NCI-H510A treated with DMSO at 0.1 percent for 48 hours (cell line): Measurements from ENCODE around the gene CAV1.
A peak's percentile ranks its signal among the peaks of the same experiment; 100 is the strongest.

Experiments
- DNase-seq: peaks from one replicate; lab custom pipeline; 2025; lab: John Stamatoyannopoulos, UW

Gene CAV1

DNA sequence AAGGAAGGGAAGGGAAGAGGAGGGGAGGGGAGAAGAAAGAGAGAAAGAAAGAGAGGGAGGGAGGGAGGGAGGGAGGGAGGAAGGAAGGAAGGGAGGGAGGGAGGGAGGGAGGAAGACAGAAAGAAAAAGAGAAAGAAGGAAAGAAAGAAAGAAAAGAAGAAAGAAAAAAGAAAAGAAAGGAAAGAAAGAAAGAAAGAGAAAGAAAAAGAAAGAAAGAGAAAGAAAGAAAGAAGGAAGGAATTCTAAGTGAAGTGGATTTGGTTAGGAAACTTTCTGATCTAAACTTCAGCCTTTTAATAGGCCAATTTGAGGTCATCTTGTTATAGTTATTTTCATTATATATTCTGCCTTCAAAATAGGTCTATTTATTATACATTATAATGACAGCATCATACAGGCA lies 21.0 kb upstream of the CAV1 start:
- DNase-seq: no peak

DNA sequence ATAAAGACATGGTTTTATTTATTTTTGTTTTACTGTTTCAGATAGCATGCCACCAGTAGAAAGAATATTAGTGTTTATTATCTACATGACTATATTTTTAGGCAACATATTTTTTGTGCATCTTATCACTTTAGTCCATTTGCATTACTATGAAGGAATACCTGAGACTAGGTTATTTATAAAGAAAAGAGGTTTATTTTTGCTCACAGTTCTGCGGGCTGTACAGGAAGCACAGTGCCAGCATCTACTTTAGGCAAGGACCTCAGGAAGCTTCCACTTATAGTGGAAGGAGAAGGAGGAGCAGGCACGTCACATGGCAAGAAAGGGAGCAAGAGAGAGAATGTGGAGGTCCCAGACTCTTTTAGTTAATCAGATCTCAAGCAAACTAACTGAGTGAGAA lies 19.6 kb upstream of the CAV1 start:
- no peak for DNase-seq

DNA sequence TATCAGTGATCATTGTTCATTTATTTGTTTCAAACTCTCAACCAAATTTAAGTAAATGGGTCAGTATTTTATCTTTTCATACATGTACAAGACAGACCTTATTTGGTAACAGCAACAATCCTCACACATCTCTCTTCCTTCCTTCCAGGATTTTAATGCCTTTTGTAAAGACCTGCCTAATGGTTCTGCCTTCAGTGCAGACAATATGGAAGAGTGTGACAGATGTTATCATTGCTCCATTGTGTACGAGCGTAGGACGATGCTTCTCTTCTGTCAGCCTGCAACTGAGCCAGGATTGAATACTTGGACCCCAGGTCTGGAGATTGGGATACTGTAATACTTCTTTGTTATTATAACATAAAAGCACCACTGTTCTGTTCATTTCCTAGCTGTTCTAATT lies 19.0 kb upstream of the CAV1 start:
- no peak for DNase-seq

DNA sequence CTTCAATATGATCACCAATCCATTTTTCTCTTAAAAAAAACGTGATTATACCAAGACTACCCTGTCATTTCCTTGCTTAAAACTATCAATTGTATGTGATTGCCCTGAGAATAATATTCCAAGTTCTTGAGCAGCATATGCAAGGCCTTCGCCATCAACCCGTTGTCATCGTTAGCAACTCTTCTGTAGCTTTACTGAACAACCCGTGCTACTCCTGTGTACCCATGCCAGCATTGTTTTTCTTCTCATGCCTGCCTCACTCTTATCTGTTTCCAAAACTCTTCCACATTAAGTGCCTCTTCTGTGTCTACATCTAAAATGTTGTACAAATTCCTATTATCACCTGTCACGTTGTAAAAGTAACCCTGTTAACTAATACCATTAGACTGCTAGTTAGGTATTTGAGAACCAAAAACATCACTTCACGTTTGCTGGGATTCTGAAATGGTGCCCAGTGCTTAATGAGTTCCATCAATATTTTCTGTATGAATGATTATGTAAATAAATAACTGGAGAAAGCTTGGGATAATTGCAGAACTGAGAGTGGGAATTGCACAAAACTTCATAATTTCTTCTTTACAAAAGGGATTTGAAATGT lies 14.8 kb upstream of the CAV1 start:
- no peak for DNase-seq

DNA sequence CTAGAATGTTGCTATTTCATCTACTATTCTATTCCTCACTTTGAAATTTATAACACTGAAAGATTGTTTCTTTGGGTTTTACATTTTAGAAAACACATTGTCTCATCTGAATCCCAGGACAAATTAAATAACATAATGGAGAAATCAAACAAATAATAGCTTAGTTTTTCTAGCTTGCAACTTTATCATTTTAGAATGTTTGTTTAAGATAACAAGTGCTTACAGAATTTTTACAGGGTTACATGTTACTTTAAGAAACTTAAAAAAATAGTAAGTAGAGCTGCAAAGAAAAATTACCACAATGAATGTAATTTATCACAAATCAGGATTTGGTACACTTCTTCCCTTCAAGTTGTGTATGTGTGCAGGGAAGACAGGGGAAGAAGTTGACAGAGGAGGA lies 14.0 kb upstream of the CAV1 start:
- DNase-seq: no peak

DNA sequence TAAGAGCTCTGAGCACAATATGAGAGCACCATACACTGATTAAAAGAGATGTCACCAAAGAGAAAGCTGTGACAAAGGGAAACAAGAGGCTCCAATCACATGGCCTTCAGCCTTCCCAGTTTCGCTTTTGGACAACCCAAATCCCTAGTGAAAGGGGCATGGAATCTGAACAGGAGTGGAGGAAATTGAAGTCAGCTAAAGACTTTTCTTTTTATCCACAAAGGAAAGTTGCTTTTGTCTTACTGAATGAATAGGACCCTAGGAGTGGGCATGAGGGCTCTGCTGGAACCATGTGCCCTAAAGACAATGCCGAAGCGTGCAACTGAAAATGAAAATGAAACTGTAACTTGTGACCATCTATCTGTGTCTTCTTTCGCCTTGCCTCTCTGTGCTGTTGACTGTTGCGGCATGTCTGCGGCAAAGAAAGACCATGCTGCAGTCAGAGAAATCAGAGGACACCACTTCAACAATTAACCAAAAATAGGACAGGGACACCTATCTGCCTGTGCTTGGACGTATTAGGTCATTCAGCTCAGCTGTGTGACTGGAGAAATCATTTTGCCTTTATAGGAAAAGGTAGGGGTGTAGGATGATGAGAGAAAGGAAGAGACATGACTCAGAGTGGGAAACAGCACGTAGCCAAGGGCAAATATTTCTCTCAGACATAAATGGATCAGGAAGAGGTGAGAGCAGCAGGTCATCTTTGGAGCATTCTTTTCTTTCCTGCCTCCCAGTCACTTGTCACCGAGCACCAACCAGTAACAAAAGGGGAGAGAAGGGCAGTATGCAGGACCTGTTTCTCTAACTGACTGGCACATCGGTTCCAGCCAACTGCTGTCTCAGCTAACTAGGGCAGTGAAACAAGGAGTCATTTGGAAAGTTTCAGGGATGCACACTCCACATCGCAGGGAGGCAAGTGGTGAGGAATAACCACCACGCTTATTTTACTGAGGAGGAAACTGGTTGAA lies 13.0 kb upstream of the CAV1 start:
- no peak for DNase-seq

DNA sequence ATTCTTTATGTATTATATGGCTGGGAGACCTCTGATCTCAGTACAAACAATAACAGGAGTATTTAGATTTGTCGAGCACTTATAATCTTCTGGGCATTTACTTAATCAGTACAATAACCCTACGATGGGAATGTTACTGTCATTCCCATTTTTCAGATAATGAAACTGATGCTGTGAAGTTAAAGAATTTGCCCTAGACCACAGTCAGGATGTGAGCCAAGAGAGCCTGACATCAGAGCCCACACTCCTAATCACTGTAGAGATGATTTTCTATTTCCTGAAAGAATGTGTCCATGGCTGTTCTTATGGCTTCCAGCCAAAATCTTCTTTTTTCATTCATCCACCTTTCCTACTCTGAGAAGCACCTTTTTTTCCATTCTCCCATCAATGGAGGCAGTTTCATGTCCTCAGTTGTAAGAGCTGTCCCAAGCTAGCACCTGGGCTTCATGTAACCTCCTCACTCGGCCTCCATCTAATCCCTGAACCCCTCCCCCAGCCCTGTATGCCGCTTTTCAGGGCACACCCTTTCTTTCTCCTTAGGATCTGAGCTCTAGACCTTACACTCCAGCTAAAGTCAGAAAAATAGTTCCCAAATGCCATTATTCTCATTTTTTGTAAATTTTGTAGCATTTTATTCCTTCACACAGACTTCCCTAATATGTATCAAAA lies 12.2 kb upstream of the CAV1 start:
- DNase-seq: no peak

DNA sequence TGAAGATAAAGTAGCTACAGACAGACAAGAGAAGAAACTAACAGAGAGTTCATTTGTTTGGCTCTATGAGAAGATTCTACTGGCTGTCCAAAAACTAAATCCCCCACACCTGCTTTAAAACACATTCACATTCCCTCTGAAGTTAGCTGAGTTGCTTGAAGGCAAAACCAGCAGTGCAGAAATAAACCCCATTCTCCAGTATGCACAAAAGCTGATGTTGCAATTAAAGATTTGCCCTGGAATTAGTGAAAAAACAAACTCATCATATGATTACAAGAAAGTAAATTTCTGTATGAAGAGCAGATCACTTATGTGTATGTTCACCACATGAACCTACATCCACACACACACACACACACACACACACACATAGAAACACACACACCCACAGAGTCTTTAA lies 9.3 kb upstream of the CAV1 start:
- DNase-seq: no peak

DNA sequence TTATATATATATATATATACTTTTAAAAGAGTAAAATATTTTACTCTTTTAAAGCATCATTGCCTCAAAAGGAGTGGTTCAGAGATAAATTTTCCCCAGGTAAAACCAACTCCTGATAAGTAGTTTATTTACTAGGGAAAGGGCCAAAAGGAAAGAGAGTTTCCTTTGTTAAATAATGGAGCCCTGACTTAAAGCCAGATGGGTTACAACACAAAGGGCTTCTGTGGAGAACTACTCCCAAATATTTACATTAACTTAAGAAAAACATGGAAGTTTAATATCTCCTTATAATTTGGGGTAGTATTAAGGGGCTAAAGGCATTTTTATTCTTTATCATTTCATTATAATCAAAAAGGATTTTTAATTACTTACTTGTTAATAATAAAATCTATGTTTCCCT lies 8.5 kb upstream of the CAV1 start:
- DNase-seq: no peak

DNA sequence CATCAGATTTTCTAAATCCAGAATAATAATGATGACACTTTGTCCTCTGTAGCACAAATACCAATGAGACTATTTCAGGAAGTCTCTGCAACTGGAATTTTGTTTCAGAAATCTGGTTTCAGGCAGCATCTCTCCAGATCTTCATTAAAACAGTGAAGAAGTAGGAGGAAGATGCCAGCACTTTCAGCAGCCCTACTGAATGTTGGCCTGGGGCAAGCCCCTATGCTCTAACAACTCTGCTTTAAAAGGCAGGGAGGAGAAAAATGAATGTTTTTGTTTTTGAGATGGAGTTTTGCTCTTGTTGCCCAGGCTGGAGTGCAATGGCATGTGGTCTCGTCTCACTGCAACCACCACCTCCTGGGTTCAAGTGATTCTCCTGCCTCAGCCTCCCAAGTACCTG lies 7.2 kb upstream of the CAV1 start:
- DNase-seq: no peak

DNA sequence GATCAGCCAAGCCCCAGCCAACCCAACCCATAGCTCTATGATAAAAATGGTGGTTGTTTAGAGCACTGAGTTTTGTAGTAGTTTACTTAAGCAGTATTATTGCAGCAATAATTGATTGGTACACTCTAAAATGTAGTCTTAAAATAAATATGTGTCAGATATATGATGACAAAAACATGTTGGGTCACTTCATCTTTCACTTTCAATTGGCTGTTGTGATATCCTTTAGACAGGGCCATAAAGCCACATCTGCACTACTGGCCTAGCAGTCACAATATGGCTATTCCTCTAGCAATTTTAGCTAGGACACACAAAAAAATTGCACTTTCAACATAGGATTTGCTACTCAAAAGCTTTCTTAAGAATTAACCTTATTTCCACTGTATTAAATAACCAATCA lies 5.9 kb upstream of the CAV1 start:
- DNase-seq: no peak

DNA sequence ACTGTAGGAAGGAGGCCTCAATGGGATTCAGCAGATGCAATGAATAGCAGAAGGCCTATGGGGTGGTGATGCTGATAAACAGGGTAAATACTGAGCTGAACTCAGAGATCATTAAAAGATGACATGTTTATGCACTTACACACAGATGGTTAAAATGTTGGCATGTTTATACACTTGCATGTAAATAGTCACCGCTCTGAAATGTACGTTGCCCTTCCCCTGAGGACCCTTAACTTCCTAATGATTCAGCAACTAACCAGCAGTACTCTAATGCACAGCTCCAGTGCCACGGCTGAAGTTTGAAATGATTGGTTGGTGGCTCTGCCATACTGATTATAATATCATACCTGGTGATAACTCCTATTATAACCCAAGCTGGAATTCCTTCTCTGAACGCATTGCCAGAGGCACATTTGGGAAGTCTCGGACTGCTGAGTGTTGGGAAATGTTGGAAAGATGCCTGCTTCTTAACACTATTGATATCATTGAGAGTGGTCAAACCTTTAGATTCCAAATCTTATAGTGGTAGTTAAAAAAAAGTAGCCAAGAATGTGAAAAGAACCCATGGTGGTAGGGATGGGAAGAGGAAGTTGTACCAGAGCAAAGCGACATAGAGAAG lies 3.7 kb upstream of the CAV1 start:
- no peak for DNase-seq

DNA sequence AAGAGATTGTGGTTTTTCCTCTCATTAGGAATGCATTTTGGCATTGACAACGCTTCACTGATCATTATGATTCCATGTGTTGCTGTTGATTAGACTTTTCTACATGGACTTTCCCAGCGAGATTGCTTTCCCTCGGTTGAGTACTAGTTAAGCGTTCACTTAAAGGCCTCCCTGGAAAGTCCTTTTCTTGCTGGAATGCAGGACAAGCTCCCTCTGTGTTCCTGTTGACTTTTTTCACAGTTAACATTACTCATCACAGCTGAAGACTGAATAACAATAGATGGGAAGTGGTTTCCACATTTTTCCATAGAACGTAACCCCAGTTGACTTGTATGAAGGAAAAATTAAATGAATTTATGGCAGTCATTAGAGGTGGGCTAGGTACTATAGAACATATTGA lies 2.6 kb upstream of the CAV1 start:
- DNase-seq: no peak

DNA sequence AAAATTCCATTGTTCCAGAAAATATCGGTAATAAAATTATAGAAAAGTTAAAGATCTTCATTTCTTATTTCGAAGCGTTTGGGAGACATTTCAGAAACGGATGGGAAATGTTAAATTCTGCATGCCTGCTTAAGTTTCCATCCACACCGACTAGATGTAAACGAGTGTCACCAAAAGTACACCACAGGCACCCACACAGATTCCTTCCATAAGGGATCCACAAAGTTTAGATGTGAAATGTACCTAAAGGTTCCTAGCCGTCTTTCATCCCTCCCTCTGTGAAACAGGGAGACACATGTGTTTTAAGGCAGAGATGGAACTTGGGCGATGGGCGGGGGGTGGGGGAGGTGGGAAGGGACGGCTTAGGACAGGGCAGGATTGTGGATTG lies 621 bp upstream of the CAV1 start:
- DNase-seq: no peak

DNA sequence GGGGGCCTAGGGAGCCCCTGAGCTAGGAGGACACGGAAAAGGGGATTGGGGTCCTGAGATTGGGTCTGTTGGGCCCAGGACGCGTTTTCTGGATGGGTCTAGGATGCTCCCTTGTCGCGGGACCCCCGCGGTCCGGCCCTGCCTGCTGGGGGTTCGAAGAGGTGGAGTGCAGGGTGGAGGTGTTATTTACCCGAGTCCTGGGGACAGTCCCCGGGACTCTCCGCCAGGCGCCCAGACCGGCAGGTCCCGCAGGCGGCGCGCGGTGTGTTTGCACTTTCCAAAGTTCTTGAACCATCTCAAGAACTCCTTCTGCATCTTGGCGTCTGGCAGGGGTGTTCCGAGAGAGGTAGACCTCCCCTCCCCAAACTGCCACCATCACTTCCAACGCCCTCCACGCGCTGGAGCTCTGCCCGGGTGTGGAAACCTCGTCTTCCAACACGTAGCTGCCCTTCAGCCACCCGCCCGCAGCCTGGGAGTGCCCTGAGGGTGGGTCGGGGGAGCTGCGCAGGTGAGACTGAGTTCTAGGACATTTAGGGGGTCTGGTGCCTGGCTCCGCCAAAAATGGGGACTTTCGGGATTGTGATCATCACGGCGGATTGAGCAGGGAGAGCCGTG lies 569 bp downstream of the CAV1 start:
- DNase-seq: no peak

DNA sequence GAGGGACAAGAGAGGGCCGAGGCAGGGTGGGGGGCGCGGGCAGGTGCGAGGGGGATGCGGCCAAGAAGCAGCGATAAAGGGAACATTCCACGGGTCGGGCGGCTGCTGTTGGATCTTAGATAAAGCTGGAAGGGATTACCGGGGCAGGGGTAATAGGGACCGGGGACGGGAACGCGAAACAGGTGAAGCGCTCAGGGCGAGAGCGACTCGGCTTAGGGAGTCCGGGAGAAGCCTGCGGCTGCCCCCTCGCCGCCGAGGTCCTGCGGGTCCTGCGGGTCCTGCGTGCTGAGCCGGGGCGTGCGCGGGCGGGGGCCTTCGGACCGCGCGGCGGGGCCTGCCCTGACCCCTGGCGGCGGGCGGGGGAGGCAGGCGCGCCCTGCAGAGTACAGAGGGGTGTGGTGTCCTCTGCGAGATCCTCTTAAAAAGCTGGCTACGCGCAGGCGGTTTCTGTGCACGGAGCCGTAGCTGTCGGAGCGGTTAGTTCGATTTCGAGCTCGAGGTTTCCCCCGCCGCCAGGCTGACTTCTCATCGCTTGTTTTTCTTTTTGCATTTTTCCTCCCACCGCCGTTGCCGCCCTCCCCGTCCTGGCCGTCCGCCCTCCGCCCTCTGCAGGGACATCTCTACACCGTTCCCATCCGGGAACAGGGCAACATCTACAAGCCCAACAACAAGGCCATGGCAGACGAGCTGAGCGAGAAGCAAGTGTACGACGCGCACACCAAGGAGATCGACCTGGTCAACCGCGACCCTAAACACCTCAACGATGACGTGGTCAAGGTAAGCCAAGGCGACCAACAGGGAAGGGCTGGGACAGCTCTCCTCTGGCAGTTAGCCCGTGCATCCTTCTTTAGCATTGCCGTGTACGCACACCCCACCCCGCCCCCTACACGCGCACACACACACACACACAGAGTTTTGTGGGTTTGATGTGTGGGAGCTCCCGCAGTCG lies 1.4 kb downstream of the CAV1 start:
- DNase-seq: peak; percentile 25

DNA sequence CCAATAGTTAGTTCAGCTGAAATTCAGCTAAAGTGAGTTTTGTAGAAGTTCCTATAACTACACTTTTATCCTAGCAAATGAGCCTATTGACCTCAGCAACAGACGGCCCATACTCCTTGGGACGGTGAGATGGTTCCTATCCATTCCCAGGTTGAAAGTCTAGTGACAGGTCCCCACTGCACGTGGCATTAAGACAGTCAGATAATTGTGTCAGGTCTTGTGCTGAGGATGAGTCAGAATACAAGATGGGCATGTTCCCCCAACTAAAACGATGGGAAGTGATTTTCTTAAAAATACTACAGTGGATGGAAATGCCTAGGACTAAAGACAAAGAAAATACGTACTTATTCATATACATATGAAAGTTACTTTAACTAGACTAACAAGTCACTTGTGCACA lies 2.1 kb downstream of the CAV1 start:
- DNase-seq: no peak

DNA sequence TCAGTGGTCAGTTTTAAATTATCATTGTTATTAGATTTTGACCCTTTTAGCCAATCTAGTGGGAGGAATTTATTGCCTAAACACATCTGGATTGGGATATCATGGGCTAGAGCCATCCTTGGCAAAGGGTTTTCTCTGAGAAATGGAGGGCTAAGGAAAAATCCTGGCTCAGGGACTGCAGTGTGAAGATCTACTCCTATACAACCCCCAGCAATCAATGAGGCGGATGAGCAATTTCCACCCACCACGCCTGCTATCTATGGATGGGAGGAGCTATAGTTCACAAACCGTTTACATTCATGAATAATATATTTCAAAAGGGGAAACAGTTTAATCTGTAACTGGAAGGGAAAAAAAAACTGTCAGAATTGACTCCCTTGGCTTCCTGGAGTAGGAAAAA lies 2.7 kb downstream of the CAV1 start:
- DNase-seq: no peak

DNA sequence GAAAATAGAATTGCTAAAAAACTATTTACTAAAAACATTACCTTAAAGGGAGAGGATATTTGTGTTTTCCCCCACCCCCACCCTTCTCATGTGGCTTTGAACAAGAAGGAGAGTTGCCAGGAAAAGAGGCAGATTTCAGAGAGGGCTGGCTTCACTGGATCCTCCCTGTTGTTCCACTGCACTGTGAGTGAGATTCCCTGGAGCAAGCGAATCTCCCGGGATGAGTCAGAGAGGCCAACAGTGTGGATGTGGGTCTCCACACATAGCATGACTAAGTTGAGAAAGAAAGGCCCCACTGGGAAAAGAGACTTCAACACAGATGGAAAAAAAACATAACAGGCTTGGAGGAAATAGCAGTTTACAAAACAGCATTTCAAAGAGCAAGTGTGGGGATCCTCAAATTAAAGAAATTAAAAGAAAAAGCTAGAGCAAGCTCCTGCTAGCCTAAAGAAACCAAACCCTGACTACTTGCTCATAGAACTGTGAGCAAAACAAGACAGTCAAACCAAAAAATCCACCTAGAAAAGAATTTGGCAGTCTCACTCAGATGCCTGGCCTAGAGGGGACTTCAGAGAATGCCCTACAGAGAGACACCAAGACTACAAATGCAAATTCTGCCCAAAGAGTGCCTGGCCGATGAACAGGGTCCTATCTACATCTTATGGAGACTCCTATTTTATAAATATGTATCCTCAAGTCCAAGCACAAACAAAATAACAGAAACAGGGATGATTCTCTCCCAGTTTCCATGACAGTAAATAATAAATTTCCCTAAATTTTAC lies 3.4 kb downstream of the CAV1 start:
- no peak for DNase-seq

DNA sequence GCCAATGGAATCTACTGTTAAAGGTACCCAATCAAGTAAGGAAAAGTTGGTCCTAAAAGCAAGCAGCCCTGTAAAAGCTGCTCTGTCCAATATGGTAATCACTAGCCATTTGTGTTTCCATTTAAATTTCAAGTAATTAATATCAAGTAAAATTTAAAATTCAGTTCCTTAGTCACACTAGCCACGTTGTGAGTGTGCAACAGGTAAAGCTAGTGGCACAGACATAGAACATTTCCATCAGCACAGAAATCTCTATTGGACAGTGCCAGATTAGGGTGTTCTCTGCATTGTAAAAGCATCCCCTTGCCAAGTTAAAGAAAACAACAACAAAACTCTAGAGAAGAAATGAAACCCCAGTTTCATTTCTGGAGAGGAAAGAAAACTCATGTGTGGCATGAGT lies 4.4 kb downstream of the CAV1 start:
- DNase-seq: no peak
